Amniotic epithelial cell (primary cell): ENCODE measurements around the gene DHX35.
"Not testable (repeated sequence)": the region's sequence is repeated elsewhere in the genome, so short reads cannot be mapped to it uniquely, and the experiment has no call there.

ENCODE experiments used
- DNase-seq: peaks from one replicate; pipeline ENCODE4 v3.0.0-alpha.2; 2010; ENCODE audit warnings: low read depth

The DHX35 gene

DNA sequence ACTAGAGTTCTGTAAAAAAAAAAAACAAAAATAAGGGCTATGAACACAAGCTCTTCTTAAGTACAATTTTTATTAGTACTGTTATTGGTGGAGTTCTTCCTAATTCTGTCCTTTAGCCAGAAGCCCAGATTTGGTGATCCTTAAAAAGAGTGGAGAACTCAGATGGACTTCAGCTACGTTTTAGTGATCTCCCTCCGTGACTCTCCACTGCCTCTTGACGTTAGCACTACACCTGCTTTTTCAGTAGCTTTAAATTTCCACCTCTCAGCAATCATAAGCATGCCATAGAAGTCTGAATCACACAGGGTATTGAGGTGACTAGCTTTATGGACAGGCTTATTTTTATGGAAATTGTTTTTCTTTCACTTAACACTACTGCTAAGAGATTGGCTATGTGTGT is 17.7 kb downstream of the DHX35 start:
- DNase-seq = no peak

DNA sequence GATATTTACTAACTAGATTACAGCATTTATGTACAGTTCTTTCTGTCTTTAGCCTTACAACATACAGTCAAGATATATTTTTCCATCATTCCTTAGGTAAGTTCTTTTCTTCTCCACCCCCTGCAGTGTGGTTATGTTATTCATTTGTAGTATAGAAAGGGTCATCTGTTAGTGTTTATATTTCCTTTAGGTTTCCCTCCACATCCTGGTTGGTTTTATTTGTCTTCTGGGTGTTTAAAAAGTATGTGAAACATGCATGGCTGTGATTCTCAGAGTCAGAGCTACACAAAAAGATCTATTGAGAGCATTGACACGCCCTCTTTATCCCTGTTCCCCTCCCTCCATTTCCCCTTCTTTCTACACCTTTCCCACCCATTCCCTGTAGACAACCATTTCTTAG is 20.1 kb downstream of the DHX35 start:
- DNase-seq = peak; percentile 16

DNA sequence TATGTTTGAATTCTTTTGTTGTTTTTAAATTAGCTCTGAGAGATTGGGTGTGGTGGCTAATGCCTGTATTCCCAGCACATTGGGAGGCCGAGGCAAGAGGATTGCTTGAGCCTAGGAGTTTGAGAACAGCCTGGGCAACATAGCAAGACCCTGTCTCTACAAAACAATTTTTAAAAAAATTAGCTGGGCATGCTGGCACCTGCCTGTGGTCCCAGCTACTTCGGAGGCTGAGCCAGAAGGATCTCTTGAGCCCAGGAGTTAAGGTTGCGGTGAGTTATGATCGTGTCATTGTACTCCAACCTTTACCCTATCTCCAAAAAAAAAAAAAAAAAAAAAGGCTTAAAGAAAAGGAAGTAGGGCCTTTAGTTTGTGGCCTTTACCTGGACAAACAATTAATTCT is 22.9 kb downstream of the DHX35 start:
- no peak for DNase-seq

DNA sequence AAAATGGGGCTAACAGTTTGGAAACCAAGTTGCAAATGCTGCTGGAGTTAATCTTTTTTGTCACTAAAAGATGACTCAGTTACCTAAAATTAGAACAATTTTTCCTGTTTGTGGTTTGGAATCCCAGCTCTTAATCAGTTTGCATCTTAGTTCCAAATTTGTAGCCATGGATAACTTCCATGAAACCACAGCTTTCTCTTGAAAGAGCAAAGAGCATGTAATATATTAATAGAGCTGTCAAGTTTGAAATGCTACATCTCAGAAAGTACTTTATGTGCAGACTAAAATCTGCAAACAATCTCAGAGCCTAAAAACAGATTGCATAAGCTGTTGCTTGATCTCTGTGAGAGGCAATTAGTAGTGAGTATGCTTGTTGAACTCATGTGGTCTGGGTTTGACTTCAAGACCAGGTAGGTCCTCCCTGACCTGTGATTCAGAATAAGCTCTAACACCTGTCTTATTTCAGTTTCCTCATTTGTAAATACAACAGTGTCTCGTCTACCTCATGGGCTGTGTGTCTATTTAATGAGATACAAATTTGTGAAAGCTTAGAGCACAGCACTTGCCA is 23.5 kb downstream of the DHX35 start:
- DNase-seq = peak; percentile 96

DNA sequence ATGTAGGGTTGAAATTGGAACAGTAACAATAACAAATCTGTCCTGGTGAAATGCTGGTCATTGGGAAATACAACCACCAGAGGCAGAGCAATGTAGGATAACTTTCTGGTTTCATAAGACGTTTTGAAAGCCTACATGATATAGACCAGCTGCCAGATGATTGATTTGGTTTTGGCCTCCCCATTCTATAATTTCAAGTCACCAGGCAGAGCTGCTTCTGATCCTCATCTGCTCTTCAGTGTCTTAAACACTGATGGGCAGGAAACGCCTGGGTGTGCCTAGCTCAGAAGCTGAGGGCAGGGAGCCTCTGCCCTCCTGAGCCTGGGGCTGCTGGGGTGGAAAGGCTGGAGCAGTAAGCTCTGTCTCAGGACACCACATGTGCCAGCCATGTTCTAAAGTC is 24.5 kb downstream of the DHX35 start:
- peak; percentile 89 for DNase-seq

DNA sequence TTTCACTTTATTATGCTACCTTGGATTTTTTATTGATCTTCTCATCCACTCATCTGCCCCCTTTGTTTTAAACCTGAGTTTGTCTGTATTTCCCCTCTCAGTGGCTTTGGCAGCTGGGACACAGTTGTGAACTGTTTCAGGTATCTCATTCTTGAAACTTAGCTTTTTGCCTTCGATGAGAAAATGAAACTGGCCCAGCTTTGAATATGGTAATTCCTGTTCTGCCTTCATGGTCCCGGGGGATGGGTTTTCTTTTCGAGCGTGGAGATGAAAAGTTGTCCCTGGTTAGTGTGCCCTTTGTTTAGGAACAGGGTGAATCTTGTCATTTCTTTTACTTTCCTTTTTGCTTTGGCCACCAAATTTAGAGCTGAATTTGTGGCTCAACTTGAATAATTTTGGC is 25.6 kb downstream of the DHX35 start:
- no peak for DNase-seq

DNA sequence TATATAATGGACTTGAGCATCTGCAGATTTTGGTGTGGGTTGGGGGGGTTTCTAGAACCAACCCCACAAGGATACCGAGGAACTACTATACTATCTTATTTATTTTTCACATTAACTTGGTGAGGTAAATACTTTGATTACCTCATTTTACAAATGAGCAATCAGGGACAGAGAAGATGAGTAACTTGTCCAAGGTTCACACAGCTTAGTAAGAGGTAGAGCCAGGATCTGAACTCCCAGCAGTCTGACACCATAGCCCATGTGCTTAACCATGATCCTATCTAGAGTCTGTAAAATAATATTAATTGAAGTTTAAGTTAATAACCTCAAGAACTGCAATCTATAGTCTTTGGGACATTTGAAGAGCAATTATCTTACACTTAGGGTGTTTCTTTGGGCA is 28.6 kb downstream of the DHX35 start:
- DNase-seq = no peak

DNA sequence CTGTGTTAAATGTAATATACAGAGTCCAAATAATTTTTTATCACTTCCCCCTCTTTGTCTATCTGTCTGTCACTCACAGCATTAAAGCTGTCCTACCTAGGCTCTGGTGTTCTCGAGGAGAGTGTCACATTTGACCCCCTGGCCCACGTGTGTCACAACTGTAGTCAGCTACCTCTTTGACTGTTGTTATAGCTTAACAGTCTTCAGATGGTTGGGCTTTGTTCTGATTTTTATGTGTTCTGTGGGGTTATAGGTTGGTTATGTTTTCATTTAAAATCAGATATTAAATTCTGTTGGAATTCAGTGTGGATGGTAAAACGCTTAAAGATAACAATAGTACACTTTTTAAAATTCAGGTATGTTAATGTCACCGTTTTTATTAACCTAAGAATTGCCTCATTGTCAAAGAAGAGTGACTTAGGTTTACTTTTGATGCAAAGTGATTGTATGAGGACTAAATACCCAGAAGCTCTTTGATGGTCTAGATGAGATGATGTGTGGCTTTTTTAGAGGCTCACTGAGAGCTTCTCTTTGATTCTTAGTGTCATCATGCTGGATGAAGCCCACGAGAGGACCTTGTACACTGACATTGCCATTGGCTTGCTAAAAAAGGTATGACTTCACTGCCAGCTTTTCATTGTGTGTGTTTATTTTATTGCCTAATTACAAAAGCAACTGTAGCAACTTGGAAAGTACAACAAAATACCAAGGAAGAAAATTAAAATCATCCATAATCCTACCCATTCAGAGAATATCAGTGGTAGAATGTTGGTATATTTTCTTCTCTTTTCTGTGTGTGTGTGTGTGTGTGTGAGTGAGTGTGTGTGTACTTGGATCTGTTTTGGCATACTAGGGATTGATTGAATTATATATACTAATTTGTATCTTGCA is 29.9 kb downstream of the DHX35 start:
- no peak for DNase-seq

DNA sequence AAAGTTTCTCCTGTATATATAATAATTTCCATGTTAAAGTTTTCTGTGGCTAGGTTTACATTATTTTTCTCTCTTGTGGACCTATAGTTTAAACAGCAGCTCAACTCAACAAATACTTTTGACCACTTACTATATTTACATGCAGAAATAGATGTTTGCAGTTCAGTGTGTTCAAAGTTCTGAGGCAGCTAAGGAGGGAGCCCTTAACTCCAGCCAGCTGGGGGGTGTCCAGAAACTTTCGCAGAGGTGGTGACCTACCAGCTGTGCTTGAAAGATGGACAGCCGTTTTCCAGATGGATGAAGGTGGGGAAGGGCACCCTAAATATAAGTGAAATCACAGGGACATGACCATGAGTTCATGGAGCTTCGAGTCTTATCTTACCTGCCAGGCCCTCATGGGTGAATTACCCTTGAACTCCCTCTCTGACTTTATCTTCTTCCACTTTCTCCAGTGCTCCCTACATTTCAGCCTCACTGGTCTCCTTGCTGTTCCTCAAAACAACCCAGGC is 33.4 kb downstream of the DHX35 start:
- no peak for DNase-seq

DNA sequence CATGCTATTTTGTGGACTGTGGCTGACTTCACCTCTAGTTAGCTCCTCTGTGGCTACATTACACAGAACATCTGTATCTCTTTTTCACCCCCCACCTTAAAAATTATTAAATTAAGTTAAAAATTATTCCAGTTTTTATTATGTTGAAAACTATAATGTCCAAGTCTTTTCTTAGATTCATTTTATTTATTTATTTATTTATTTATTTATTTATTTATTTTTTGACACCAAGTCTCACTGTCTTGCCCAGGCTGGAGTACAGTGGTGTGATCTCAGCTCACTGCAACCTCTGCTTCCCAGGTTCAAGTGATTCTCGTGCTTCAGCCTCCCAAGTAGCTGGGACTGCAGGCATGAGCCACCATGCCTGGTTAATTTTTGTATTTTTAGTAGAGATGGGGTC is 34.7 kb downstream of the DHX35 start:
- not testable (repeated sequence) for DNase-seq

DNA sequence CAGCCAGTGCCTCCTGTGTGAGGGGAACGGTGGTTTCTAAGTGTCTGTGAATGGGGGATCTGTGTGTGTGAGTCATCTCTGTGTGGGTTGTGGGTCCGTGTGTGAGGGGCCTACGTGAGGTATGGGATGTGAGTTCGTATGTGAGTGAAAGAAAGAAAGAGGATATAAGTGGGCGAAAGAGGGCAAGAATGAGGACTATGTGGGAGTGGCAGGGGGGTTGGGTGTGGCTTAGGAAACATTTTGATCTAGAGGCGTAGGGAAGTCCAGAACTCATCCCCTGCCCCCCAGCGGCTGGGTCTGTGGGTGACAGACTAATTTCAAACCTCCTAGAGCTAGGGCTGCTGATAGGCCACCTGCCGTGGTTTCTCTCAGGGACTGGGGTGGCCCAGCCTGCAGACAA is 35.5 kb downstream of the DHX35 start:
- no peak for DNase-seq

DNA sequence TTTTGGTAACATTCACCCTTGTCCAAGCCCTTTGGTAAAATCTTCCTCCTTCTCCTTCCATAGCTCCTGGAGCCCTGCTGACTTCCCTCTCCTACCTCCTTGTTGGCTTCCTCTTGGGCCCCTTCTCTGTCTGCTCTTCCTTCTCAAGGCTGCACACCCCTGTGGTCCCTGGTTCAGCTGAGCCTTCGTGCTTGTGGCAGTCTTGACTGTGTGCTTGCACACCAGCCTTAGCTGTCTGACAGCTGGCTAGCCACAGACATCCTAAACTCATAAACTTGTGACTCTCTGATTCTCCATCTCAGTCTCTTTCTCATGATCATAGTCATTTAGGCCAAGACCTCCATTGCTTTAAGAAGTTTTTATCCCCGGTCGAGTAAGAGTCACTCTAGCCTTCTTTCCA is 37.1 kb downstream of the DHX35 start:
- DNase-seq = no peak

DNA sequence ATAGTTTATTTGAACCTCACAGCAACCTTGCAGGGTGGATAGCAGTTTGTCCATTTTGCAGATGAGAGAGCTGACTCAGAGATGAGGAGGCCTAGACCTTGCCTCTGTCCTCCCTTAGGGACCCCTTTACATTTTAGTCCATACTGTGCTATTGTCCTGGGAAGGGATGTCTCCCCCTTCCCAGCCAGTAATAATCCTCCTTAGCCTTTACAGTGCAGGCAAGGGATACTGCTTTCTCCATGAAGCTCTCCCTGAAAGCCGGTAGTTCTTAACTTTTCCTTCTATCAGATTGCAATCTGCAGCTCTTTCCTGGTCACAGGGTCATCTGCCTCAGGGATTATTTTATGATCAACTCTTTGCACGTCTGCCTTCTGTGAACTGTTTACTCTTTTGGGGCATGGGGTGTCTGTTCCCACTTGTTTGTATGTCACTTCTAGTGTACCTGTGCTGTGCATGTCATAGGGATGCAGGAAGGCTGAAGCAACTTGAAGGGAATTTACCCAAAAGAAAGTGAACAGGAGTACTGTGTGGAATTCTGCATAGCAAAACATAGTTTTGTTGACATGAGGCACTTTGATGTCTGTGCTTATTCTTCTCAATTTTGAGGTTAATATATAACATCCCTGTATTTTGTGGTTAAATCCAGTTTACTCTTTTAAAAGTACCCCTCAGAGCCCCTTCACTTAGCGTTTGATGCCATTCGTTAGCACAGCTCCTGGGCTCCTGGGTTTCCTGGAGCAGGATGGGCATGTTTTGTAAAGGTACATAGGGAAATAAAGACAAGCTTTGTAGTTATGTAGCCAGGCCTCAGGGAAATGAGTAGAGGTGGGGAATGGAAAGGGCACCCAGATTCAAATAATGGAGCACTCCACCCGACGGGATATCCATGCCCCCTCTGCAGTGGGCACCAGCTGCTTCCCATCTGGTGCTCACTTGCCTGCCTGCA is 38.1 kb downstream of the DHX35 start:
- DNase-seq = no peak

DNA sequence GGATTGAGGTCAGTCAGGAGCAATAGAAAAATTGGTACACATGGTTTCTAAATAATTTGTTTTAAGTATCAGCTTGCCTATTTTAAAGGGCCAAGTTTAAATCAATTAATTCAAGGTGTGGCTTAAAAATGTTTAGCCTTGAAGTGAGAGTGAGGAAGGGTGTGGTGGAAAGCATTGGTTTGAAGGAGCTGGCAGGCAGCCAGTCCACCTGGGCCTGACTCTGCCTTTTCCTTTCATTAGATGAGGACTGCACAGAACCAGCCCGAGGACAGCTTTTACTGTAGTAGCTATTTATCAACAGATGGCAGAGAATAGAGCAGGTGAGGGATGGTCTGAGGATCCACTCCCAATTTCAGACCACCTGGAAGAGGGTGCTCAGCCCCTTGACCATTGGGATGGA is 42.4 kb downstream of the DHX35 start:
- DNase-seq = no peak

DNA sequence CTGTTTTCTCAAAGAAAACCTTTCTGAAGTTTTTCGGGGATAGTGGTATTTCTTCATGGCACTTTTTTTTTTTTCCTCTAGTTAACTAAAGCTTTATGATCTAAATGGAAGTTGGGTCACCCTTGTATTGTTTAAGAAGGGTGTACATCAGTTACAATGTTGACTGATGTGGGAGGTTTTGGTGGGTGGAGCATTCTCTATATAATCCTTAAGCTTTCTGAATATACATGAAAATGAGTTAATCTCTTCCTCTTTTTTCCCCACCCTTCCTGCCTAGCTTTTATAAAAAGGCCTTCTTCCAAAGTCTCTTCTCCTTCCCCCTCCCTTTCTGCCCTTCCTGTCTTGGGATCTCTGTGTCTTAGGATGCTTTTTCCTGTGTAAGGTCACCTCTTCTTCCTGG is 47.2 kb downstream of the DHX35 start:
- DNase-seq = no peak

DNA sequence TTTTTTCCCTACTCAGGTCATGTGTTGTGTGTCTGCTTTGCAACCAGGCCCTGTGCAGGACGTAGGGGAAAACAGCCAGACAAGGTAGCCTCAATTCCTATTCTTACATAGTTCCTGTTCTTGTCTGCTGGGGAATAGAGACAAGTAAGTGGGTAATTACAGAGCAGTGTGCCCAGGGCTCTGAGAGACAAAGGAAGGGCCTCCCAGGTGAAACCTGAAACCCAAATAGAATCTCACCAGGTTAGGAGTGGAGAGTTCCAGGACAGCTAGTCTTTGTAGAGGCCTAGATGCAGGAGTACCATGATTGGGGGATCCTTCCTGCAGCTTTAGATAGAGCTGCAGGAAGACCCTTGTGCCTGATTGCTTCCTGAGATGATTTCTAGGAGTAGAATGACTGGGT is 48.4 kb downstream of the DHX35 start:
- no peak for DNase-seq

DNA sequence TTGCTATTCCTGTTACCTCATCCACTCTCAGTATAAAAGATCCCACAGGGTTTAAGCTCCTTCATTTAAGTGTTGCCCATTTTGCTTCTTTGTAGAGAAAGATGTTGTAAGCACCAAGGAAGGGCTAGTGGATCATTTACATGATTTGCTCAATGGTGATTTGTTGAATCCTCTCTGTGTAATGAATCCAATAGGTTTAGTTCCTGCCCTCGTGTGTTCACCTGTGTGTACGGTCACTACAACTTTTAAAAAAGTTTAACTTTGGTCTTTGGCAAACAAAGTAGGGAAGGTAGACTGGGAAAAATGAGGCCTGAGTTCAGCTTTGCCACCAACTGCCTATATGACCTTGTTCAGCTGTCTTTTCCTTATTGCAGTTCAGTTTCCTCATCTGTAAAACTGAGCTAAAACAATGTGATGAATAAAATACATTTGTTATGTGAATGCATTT is 51.5 kb downstream of the DHX35 start:
- peak; percentile 3 for DNase-seq

DNA sequence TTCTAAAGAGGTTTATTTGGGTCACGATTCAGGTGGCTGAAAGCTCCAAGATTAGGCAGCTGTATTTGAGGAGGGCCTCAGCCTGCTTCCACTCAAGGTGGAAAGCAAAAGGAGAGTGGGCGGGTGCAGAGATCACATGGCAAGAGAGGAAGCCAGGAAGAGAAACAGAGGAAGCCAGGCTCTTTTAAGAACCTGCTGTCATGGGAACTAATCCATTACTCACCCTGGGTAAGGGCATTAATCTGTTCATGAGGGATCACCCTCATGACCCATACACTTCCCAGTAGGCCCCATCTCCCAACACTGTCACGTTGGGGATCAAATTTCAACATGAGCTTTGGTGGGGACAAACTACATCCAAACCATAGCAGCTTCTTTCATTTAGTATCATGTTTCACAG is 53.9 kb downstream of the DHX35 start:
- DNase-seq = no peak

DNA sequence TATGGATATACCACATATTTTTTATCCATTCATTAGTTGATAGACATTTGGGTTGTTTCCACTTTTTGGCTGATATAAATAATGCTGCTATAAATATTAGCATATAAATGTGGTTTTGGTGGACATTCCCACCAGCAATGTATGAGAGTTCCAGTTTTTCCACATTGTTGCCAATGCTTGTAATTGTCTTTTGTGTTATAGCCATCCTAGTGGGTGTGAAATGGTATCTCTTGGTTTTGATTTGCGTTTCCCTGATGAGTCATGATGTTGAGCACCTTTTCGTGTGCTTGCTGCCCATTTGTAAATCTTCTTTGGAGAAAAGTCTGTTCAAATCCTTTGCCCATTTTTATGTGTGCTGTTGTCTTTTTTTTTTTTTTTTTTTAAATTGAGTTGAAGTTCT is 54.4 kb downstream of the DHX35 start:
- no peak for DNase-seq

DNA sequence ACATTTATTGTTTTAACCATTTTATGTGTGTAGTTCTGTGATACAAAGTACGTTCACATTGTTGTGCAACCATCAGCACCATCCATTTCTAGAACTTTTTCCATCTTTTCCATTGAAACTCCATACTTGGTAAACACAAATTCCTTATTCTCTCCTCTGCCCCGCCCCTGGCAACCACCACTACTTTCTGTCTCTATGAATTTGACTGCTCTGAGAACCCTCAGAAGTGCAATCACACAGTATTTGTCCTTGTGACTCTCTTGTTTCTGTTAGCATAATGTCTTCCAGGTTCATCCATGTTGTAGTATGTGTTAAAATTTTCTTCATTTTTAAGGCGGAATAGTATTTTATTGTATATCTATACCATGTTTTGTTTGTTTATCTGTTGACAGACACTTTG is 56.9 kb downstream of the DHX35 start:
- no peak for DNase-seq

DNA sequence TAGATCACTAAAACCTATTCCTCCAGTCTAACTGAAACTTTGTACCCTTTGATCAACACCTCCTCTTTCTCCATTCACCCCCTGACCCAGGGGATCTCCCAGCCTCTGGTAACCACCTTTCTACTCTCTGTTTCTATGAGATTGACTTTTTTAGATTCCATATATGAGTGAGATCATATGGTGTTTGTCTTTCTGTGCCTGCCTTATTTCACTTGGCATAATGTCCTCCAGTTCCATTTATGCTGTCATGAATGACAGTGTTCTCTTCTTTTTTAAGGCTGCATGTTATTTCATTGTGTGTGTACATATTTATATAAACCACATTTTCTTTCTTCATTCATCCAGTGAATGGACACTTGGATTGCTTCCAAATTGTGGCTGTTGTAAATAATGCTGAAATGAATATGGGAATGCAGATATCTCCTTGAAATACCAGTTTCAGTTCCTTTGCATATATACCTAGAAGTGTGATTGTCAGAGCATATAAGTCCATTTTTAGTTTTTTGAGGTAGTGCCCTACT is 57.7 kb downstream of the DHX35 start:
- DNase-seq = peak; percentile 51

DNA sequence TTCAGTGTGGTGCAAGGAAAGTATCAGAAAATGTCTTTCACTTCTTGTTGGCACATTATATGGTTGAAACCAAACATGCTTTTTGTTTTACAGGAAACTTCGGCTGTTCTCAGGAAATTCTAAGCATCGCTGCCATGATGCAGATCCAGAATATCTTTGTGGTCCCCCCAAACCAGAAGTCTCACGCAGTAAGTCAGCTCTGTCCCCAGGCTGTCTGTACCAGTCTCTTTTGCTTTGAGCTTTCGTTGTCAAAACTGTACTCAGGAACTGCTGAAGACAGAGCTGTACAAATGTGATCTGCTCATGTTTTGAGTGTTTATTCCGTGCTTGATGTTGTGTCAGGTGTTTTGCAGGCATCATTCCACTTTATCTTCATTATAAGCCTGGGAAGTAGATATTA is 59.6 kb downstream of the DHX35 start:
- DNase-seq = no peak
